GM12865 (cell line): ENCODE data around the gene CRHBP.
A peak's percentile ranks its signal among the peaks of the same experiment; 100 is the strongest.

Experiments used
- DNase-seq: peaks from one replicate; pipeline ENCODE4 v3.0.0; 2010; ENCODE audit warnings: low read depth
- H3K4me3 ChIP-seq: 2 replicates; pipeline ENCODE4 v1.5.1; 2011; ENCODE audit warnings: mild to moderate bottlenecking, low read depth, low read length, control low read depth
- CTCF ChIP-seq: IDR thresholded peaks from 2 replicates; pipeline ENCODE4 v1.5.1; 2011; ENCODE audit warnings: low read length, control low read depth, low read depth, inconsistent platforms; ENCODE audit not compliant: insufficient read depth; ENCODE audit errors: missing control alignments

CRHBP gene

GRCh38 chr5:77015938-77016569 is 63.2 kb downstream of the CRHBP start:
- TF ChIP-seq CTCF = peak; percentile 30
- peak; percentile 62 for DNase-seq
- no peak overlapping the region for H3K4me3 ChIP-seq

GRCh38 chr5:77016962-77017361 is 64.1 kb downstream of the CRHBP start:
- no peak for DNase-seq
- TF ChIP-seq CTCF = no peak
- no peak overlapping the region for H3K4me3 ChIP-seq

GRCh38 chr5:77017668-77018067 is 64.8 kb downstream of the CRHBP start:
- no peak for TF ChIP-seq CTCF
- DNase-seq = no peak
- no peak overlapping the region for H3K4me3 ChIP-seq
